Fibroblast of the aortic adventitia (primary cell): Measurements from ENCODE around the gene LAMB3. TPM values are rescaled to one million over a fixed set of nuclear protein-coding genes. Genes with fewer than 3 reads are reported as not detected.
A peak's percentile ranks its signal among the peaks of the same experiment; 100 is the strongest.

ENCODE experiments used
- DNase-seq: peaks from one replicate; pipeline ENCODE4 v3.0.0-alpha.2; 2010; ENCODE audit warnings: low read depth
- H3K4me3 ChIP-seq: 2 replicates; pipeline ENCODE4 v1.5.1; 2011; ENCODE audit warnings: low read depth, mild to moderate bottlenecking, control low read depth, low read length, moderate library complexity
- total RNA-seq: library from RNA; depleted of rRNA; stranded (reverse); fragments of >200 nt; gene quantifications from 2 replicates; pipeline ENCODE4 v1.2.3, GENCODE V29; 2012; ENCODE audit warnings: low replicate concordance
- TF ChIP-seq, protein P1 (sequence below): IDR thresholded peaks from 2 replicates; pipeline ENCODE4 v1.5.1; 2011; ENCODE audit warnings: mild to moderate bottlenecking, low read length, control low read depth, inconsistent platforms; ENCODE audit not compliant: insufficient read depth

LAMB3 gene
- total RNA-seq, 1 donor = 10.3 TPM

DNA sequence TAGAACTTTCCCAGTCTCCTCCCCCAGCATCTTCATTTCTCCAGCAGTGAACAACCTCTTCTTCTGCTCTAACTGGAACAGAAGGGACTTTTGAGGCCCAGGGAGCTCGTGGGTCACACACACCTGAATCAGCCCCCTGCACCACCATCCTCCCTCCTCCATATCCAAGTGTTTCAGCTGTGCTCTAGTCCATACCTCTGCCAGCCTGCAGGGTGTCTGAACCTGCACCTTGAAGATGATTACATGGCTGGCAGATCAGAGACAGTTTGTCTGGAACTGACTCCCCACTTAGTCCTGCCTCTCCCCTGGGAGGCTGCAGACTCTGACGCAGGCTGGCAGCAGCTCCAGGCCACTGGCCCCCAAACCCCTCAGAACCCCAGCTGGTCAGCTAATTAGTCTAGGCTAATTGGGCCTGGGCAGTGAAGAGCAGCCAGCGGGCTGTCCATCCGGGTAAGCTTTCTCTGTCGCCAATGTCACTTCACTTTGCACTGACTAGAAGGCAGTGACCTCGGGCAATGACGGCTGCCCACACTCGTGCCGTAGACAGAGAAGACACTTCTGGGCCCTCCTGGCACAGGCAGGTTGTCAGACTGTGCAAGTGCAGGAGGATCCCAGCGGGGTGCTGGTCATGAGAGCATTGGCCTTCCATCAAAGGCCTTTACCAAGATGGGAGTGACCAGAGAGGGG lies 56.5 kb downstream of the LAMB3 start:
- DNase-seq = no peak
- H3K4me3 ChIP-seq = no peak overlapping the region
- TF ChIP-seq, protein P1, sequence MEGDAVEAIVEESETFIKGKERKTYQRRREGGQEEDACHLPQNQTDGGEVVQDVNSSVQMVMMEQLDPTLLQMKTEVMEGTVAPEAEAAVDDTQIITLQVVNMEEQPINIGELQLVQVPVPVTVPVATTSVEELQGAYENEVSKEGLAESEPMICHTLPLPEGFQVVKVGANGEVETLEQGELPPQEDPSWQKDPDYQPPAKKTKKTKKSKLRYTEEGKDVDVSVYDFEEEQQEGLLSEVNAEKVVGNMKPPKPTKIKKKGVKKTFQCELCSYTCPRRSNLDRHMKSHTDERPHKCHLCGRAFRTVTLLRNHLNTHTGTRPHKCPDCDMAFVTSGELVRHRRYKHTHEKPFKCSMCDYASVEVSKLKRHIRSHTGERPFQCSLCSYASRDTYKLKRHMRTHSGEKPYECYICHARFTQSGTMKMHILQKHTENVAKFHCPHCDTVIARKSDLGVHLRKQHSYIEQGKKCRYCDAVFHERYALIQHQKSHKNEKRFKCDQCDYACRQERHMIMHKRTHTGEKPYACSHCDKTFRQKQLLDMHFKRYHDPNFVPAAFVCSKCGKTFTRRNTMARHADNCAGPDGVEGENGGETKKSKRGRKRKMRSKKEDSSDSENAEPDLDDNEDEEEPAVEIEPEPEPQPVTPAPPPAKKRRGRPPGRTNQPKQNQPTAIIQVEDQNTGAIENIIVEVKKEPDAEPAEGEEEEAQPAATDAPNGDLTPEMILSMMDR = no peak

DNA sequence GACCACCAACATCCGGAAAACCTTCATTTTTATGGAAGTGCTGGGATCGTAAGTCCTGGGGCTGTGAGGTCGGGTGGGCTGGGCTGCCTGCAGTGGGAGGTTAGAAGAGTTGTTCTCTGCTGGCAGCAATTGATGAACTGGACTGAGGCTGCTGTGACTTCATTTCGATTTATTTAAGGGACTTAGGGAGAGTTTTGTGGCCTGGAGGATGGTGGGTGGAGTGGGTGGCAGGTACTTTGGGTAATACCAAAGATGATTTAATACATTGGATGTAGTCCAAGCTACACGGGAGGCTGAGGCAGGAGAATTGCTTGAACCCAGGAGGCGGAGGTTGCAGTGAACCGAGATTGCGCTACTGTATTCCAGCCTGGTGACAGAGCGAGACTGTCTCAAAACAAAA lies 57.2 kb downstream of the LAMB3 start:
- H3K4me3 ChIP-seq = no peak overlapping the region
- TF ChIP-seq, protein P1 = no peak
- DNase-seq = no peak

DNA sequence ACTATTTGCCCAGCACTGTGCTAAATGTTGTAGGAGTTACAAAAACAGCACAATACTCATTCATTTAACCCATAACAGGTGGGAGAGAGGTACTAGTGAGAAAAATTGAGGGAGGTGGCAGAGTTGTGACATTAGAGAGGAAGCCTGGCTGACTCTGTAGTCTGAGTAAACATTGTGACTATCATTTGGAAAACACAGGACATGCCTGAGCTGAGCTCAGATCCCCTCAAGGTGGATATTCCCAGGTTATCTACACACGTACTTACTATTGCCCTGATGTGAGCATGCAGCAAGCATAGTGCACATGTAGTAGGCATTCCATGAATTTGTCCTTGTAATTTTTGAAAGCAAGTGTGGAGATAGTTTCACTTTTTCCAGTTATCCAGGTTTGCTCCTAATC lies 57.8 kb downstream of the LAMB3 start:
- no peak overlapping the region for H3K4me3 ChIP-seq
- TF ChIP-seq, protein P1 = no peak
- no peak for DNase-seq

DNA sequence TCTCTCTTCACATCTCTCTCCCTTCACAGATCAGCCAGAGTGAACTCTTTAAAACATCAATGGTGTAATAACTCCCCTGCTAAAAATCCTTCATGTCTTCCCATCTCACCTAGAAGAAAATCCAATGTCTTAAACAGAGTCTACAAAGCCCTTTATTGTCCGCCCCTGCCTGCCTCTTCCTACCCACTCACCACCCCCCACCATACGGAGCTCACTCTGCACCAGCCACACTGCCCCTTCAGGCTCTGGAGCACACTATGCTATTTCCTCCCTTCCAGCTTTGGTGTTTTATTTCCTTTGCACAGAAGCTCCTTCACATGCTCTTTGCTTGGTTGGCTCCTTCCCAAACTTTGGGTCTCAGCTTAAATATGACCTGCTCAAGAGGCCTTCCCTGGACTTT lies 58.5 kb downstream of the LAMB3 start:
- TF ChIP-seq, protein P1 = no peak
- no peak for DNase-seq
- H3K4me3 ChIP-seq = no peak overlapping the region

DNA sequence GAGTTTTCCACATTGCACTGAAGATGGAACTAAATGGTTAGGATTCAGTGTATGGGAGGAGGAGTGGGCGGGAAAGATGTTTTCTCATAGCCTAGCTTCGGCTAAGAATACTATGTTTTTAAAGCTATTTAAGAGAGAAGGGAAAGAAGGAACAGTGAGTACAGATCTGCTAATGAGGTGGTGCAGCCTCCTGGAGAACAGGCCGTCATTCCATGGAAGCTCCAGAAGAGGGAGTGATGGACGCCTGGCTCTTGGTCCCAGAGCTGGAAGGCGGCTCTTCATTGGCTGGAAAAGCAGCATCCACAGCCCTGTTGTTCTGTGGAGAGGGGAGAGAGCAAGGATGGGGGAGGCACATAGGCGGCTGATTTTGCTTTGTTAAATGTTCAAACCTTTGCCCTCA lies 61.8 kb downstream of the LAMB3 start:
- no peak for DNase-seq
- TF ChIP-seq, protein P1 = peak; percentile 47

DNA sequence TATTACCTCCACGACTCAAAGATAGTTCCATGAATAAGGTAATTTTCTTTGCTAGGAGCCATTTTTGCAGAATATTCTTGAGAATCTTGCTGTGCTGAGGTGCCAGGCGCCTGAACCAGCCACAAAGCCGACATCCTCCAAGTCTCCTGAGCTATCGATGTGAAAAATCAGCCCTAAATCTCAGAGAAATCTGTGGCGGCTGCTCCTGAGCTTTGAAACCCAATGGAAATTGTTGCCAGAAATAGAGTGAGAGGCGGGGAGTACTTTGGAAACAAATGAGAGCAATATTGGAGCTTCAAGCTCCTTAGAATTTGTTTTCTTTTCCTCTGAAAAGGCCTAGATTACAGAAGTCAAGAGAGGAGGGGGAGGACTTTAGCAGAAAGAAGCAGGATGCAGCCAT lies 62.4 kb downstream of the LAMB3 start:
- DNase-seq = no peak
- TF ChIP-seq, protein P1 = no peak
- no peak overlapping the region for H3K4me3 ChIP-seq

More for the DNA sequence above, 61.8 kb downstream of the LAMB3 start:
- no peak overlapping the region for H3K4me3 ChIP-seq

DNA sequence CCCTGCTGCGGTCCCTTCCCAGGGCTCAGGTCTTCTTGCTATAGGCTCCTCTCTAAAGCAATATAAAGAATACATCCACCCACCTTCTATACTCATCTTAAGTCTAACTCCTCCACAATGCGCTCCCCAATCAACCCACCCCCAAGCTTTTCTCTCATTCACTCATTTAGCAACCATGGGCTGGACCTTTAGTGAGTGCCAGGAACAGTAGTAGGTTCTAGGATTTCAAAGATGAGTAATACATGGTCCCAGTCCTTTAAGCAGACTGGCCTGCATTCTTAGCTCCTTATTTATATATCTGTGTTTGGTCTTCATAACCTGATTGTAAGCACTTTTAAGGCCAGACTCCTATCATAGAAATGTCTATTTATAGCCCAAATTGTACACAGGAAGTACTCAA lies 62.8 kb downstream of the LAMB3 start:
- TF ChIP-seq, protein P1 = no peak
- DNase-seq = no peak
- no peak overlapping the region for H3K4me3 ChIP-seq
